ENCODE data around the gene PHTF1.

The PHTF1 gene

GRCh38 chr1:113677250-113678158 is 81.8 kb downstream of the PHTF1 start:
- DNase-seq (ENCODE audit: low spot score in 2 of 2) (peak in 1 of 2 donors; percentile 16), ATAC-seq (ENCODE audit: low read depth) (peak; percentile 35)
- Mint-ChIP-seq H3K4me1 (no peaks in the 10 kb centered on the region), H3K27ac (no peak overlapping the region), H3K36me3 (no peaks in the 10 kb centered on the region), H3K4me3 (no peak overlapping the region), H3K9me3 (no peaks in the 10 kb centered on the region), H3K27me3 (peaks cover 2% of the 10 kb centered on the region)

- Mint-ChIP-seq H3K9me3 (no peaks in the 10 kb centered on the region), H3K36me3 (no peaks in the 10 kb centered on the region), H3K4me1 (no peaks in the 10 kb centered on the region), H3K27ac (no peak overlapping the region), H3K27me3 (peaks cover 2% of the 10 kb centered on the region), H3K4me3 (no peak overlapping the region)
- no peak for DNase-seq (ENCODE audit: low spot score in 2 of 2)
- no peak for ATAC-seq (ENCODE audit: low read depth)
These were observed 82.8 kb downstream of the PHTF1 start for GRCh38 chr1:113676524-113676923.

DNA sequence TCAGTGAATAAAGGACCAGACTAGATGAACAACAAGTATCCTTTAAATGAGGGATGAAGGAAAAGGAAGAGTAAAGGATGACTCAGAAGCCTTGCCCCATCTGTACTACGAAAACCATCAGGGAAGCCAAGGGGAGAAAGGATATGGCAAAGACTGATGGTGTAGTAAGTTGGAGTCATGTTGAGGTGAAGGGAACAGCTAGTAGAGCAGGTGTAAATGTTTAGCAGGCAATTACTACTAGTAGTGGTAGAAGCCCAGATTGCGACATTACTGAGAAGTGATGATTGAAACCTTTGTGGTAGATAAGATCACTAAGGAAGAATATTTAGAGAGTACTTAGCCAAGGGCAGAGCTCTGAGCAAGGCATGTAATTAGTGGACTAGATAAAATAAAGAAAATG is 84.0 kb downstream of the PHTF1 start:
- Mint-ChIP-seq H3K36me3 (no peaks in the 10 kb centered on the region), H3K4me1 (no peaks in the 10 kb centered on the region), H3K9me3 (no peaks in the 10 kb centered on the region), H3K4me3 (no peak overlapping the region), H3K27me3 (peaks cover 2% of the 10 kb centered on the region), H3K27ac (no peak overlapping the region)
- no peak for ATAC-seq (ENCODE audit: low read depth)
- DNase-seq (ENCODE audit: low spot score in 2 of 2) = no peak

GRCh38 chr1:113674591-113674990 is 84.7 kb downstream of the PHTF1 start:
- ATAC-seq (ENCODE audit: low read depth) (no peak), DNase-seq (ENCODE audit: low spot score in 2 of 2) (no peak)
- Mint-ChIP-seq H3K27ac (no peak overlapping the region), H3K9me3 (no peaks in the 10 kb centered on the region), H3K27me3 (peaks cover 2% of the 10 kb centered on the region), H3K36me3 (no peaks in the 10 kb centered on the region), H3K4me1 (no peaks in the 10 kb centered on the region), H3K4me3 (no peak overlapping the region)

- peaks cover 4% of the 10 kb centered on the region for H3K36me3 Mint-ChIP-seq
- H3K27ac Mint-ChIP-seq = no peak overlapping the region
- no peaks in the 10 kb centered on the region for H3K9me3 Mint-ChIP-seq
- DNase-seq (ENCODE audit: low spot score in 2 of 2) (no peak), ATAC-seq (ENCODE audit: low read depth) (no peak)
- no peak overlapping the region for H3K4me3 Mint-ChIP-seq
- H3K4me1 Mint-ChIP-seq = no peaks in the 10 kb centered on the region
- peaks cover 6% of the 10 kb centered on the region for H3K27me3 Mint-ChIP-seq
These were observed 86.8 kb downstream of the PHTF1 start for GRCh38 chr1:113672491-113672890.

DNA sequence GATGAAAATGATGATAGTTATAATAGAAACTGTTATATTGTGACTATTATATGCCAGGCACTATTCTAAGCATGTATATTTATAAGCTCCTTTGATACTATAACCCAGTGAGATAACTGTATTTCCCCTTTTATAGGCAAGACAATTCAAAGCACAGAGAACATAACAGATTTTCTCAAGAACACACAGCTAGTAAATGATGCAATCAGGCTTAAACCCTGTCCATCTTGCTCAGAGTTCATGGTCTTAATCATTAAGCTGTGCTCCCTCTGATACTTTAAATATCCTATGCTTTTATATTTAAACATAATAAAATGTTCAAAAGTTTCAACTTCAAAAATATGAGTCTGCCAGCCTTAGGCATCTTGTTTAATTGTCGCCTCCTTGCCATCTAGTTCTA is 88.6 kb downstream of the PHTF1 start:
- Mint-ChIP-seq H3K27me3 (peaks cover 6% of the 10 kb centered on the region), H3K4me3 (no peak overlapping the region), H3K4me1 (no peaks in the 10 kb centered on the region), H3K27ac (no peak overlapping the region), H3K36me3 (peaks cover 4% of the 10 kb centered on the region), H3K9me3 (no peaks in the 10 kb centered on the region)
- no peak for ATAC-seq (ENCODE audit: low read depth)
- DNase-seq (ENCODE audit: low spot score in 2 of 2) = no peak

- Mint-ChIP-seq H3K27me3 (peaks cover 4% of the 10 kb centered on the region), H3K36me3 (peaks cover 4% of the 10 kb centered on the region), H3K4me1 (no peaks in the 10 kb centered on the region), H3K27ac (no peak overlapping the region), H3K9me3 (no peaks in the 10 kb centered on the region), H3K4me3 (no peak overlapping the region)
- DNase-seq (ENCODE audit: low spot score in 2 of 2) (no peak), ATAC-seq (ENCODE audit: low read depth) (no peak)
These were observed 89.3 kb downstream of the PHTF1 start for GRCh38 chr1:113669988-113670387.

DNA sequence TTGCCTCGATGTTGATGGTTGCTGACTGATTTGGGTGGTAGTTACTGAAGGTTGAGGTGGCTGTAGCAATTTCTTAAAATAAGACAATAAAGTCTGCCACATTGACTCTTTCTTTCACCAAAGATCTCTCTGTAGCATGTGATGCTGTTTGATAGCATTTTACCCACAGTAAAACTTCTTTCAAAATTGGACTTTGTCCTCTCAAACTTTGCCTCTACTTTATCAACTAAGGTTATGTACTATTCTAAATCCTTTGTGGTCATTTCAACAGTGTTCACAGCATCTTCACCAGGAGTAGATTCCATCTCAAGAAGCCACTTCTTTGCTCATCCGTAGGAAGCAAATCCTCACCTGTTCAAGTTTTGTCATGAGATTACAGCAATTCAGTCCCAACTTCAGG is 93.2 kb downstream of the PHTF1 start:
- Mint-ChIP-seq H3K4me3 (no peak overlapping the region), H3K27ac (no peak overlapping the region)

GRCh38 chr1:113665071-113665470 is 94.2 kb downstream of the PHTF1 start:
- no peaks in the 10 kb centered on the region for H3K9me3 Mint-ChIP-seq

More for the DNA sequence above, 93.2 kb downstream of the PHTF1 start:
- ATAC-seq (ENCODE audit: low read depth) (no peak), DNase-seq (ENCODE audit: low spot score in 2 of 2) (no peak)
- Mint-ChIP-seq H3K4me1 (no peaks in the 10 kb centered on the region), H3K9me3 (no peaks in the 10 kb centered on the region), H3K27me3 (peaks cover 4% of the 10 kb centered on the region), H3K36me3 (peaks cover 4% of the 10 kb centered on the region)

DNA sequence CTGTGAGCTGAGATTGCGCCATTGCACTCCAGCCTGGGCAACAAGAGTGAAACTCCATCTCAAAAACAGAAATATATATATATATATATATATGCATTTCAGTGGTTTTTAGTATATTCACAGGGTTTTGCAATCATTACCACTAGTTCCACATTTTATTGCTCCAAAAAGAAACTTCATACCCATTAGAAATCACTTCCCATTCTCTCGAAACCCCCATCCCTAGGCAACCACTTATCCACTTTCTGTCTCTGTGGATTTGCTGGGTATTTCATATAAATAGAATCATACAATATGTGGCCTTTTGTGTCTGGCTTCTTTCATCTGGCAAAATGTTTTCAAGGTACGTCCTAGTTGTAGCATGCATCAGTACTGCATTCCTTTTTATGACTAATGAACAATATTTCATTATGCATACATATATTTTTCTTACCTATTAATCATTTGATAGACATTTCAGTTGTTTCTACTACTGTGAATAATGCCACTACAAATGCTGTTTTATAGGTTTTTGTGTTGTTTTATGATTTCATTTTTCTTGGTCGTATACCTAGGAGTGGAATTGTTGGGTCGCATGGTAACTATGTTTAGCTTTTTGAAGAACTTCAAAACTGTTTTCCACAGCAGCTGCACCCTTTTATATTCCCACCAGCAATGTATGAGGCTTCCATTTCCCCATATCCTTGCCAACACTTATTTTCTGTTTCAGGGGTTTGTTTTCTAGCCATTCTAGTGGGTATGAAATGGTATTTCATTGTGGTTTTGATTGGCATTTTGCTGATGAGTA is 95.9 kb downstream of the PHTF1 start:
- no peaks in the 10 kb centered on the region for H3K27me3 Mint-ChIP-seq
- ATAC-seq (ENCODE audit: low read depth) = no peak
- no peaks in the 10 kb centered on the region for H3K4me1 Mint-ChIP-seq
- H3K9me3 Mint-ChIP-seq = no peaks in the 10 kb centered on the region
- no peak overlapping the region for H3K4me3 Mint-ChIP-seq
- no peak overlapping the region for H3K27ac Mint-ChIP-seq
- no peaks in the 10 kb centered on the region for H3K36me3 Mint-ChIP-seq
- no peak for DNase-seq (ENCODE audit: low spot score in 2 of 2)

More at GRCh38 chr1:113665071-113665470, 94.2 kb downstream of the PHTF1 start:
- DNase-seq (ENCODE audit: low spot score in 2 of 2) (no peak), ATAC-seq (ENCODE audit: low read depth) (no peak)
- H3K27ac Mint-ChIP-seq = no peak overlapping the region
- H3K27me3 Mint-ChIP-seq = peaks cover 4% of the 10 kb centered on the region
- H3K4me1 Mint-ChIP-seq = no peaks in the 10 kb centered on the region
- peaks cover 4% of the 10 kb centered on the region for H3K36me3 Mint-ChIP-seq
- H3K4me3 Mint-ChIP-seq = no peak overlapping the region

GRCh38 chr1:113662101-113662500 is 97.2 kb downstream of the PHTF1 start:
- ATAC-seq (ENCODE audit: low read depth) (no peak), DNase-seq (ENCODE audit: low spot score in 2 of 2) (no peak)
- no peaks in the 10 kb centered on the region for H3K36me3 Mint-ChIP-seq
- H3K27me3 Mint-ChIP-seq = no peaks in the 10 kb centered on the region
- H3K9me3 Mint-ChIP-seq = no peaks in the 10 kb centered on the region
- no peak overlapping the region for H3K27ac Mint-ChIP-seq
- H3K4me3 Mint-ChIP-seq = no peak overlapping the region
- no peaks in the 10 kb centered on the region for H3K4me1 Mint-ChIP-seq

GRCh38 chr1:113660088-113660487 is 99.2 kb downstream of the PHTF1 start:
- DNase-seq (ENCODE audit: low spot score in 2 of 2) = no peak
- no peak for ATAC-seq (ENCODE audit: low read depth)
- Mint-ChIP-seq H3K9me3 (no peaks in the 10 kb centered on the region), H3K27me3 (no peaks in the 10 kb centered on the region), H3K27ac (no peak overlapping the region), H3K4me3 (no peak overlapping the region), H3K4me1 (no peaks in the 10 kb centered on the region), H3K36me3 (no peaks in the 10 kb centered on the region)

DNA sequence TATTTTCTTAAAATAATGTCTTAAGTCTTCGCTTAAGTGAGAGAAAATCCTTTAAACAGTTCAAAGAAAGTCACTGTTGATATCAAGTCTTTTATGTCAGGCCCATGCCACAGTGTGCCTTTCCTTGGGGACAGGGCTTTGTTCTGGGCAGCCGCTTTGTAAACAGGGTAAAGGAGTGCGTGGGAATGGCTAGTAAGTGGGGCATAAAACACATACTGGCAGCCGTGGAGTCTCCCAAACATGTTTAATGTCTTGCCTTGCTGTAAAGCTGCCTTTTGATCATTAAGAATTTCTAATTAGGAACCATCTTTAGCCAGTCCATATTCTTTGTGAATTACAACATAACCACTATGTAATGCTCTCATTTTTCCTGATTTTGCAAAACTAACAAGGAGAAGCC is 99.7 kb downstream of the PHTF1 start:
- no peaks in the 10 kb centered on the region for H3K36me3 Mint-ChIP-seq
- H3K27ac Mint-ChIP-seq = no peak overlapping the region

GRCh38 chr1:113659035-113659434 is 100.3 kb downstream of the PHTF1 start:
- Mint-ChIP-seq H3K4me1 (no peaks in the 10 kb centered on the region), H3K36me3 (peaks cover 2% of the 10 kb centered on the region), H3K4me3 (no peak overlapping the region), H3K27me3 (no peaks in the 10 kb centered on the region), H3K27ac (no peak overlapping the region), H3K9me3 (no peaks in the 10 kb centered on the region)
- no peak for ATAC-seq (ENCODE audit: low read depth)
- DNase-seq (ENCODE audit: low spot score in 2 of 2) = no peak

More for the DNA sequence above, 99.7 kb downstream of the PHTF1 start:
- no peak overlapping the region for H3K4me3 Mint-ChIP-seq
- no peaks in the 10 kb centered on the region for H3K4me1 Mint-ChIP-seq
- ATAC-seq (ENCODE audit: low read depth) = no peak
- H3K27me3 Mint-ChIP-seq = no peaks in the 10 kb centered on the region
- H3K9me3 Mint-ChIP-seq = no peaks in the 10 kb centered on the region
- DNase-seq (ENCODE audit: low spot score in 2 of 2) = no peak
